GM23338 (cell line): ENCODE data around the gene CHRM1. TPM values are rescaled to one million over a fixed set of nuclear protein-coding genes. Genes with fewer than 3 reads are reported as not detected.

Source experiments
- ATAC-seq: fragments of 200-7000 bp; cut with Tn5 transposase; 3 replicates; pipeline ENCODE4 v1.9.1; 2020
- DNase-seq: peaks from one replicate; pipeline ENCODE4 v3.0.0-alpha.2; 2015; ENCODE audit warnings: low spot score
- H2AFZ ChIP-seq: fragments of 200-600 bp; sonication (generic); 2 replicates; pipeline ENCODE4 v1.8.0; 2016; ENCODE audit warnings: antibody characterized with exemption, mild to moderate bottlenecking, moderate library complexity
- H3F3A ChIP-seq: fragments of 200-600 bp; sonication (generic); replicated peaks from 2 replicates; pipeline ENCODE4 v1.8.0; 2017; ENCODE audit warnings: antibody characterized with exemption, mixed run types, low read depth
- H3K27ac ChIP-seq: fragments of 200-600 bp; sonication (generic); 2 replicates; pipeline ENCODE4 v1.6.1; 2016; ENCODE audit warnings: low read depth
- H3K27me3 ChIP-seq: fragments of 200-600 bp; sonication (generic); 2 replicates; pipeline ENCODE4 v1.8.0; 2016; ENCODE audit warnings: mild to moderate bottlenecking, mixed run types, moderate library complexity; ENCODE audit not compliant: insufficient read depth
- H3K36me3 ChIP-seq: fragments of 200-600 bp; sonication (generic); 2 replicates; pipeline ENCODE4 v1.8.0; 2016; ENCODE audit warnings: mild to moderate bottlenecking; ENCODE audit not compliant: insufficient read depth
- H3K4me1 ChIP-seq: fragments of 200-600 bp; sonication (generic); 2 replicates; pipeline ENCODE4 v1.8.0; 2016; ENCODE audit warnings: mild to moderate bottlenecking, moderate library complexity; ENCODE audit not compliant: insufficient read depth
- H3K4me2 ChIP-seq: fragments of 200-600 bp; sonication (generic); 2 replicates; pipeline ENCODE4 v1.7.1; 2017; ENCODE audit warnings: mixed run types
- H3K4me3 ChIP-seq: fragments of 200-600 bp; sonication (generic); 2 replicates; pipeline ENCODE4 v1.6.1; 2016; ENCODE audit warnings: mixed run types
- H3K79me2 ChIP-seq: fragments of 200-600 bp; sonication (generic); replicated peaks from 2 replicates; pipeline ENCODE4 v1.8.0; 2017; ENCODE audit warnings: mild to moderate bottlenecking; ENCODE audit not compliant: insufficient read depth
- H3K9me2 ChIP-seq: fragments of 200-600 bp; sonication (generic); 2 replicates; pipeline ENCODE4 v1.8.0; 2017; ENCODE audit not compliant: insufficient read depth
- H4K20me1 ChIP-seq: fragments of 200-600 bp; sonication (generic); replicated peaks from 2 replicates; pipeline ENCODE4 v1.8.0; 2017; ENCODE audit warnings: mild to moderate bottlenecking; ENCODE audit not compliant: insufficient read depth
- H3K27ac Mint-ChIP-seq: 2 replicates; pipeline ENCODE4 v1.8.0; 2020; ENCODE audit warnings: inconsistent platforms, mild to moderate bottlenecking, moderate library complexity, mixed read lengths
- H3K27me3 Mint-ChIP-seq: 3 replicates; pipeline ENCODE4 v1.8.0; 2022; ENCODE audit warnings: low read depth, mild to moderate bottlenecking, moderate library complexity, mixed read lengths, inconsistent platforms; ENCODE audit not compliant: insufficient read depth, poor library complexity
- H3K36me3 Mint-ChIP-seq: 3 replicates; pipeline ENCODE4 v1.8.0; 2021; ENCODE audit warnings: low read depth, mild to moderate bottlenecking, inconsistent platforms, moderate library complexity, mixed read lengths
- H3K4me1 Mint-ChIP-seq: 3 replicates; pipeline ENCODE4 v1.8.0; 2020; ENCODE audit warnings: mild to moderate bottlenecking, inconsistent platforms, mixed read lengths
- H3K4me3 Mint-ChIP-seq: 3 replicates; pipeline ENCODE4 v1.8.0; 2021; ENCODE audit warnings: moderate library complexity, mild to moderate bottlenecking, inconsistent platforms, mixed read lengths
- H3K9me3 Mint-ChIP-seq: 3 replicates; pipeline ENCODE4 v1.8.0; 2020; ENCODE audit warnings: moderate library complexity, mild to moderate bottlenecking, inconsistent platforms, mixed read lengths
- CREB1 ChIP-seq: fragments of 250-450 bp; sonication (Bioruptor Pico); IDR thresholded peaks from 2 replicates; pipeline ENCODE4 v1.5.0; 2020; ENCODE audit warnings: low read depth, mild to moderate bottlenecking, moderate library complexity
- EZH2 ChIP-seq: fragments of 200-600 bp; sonication (generic); IDR thresholded peaks from one replicate; pipeline ENCODE4 v1.8.0; 2017; ENCODE audit warnings: antibody characterized with exemption, mild to moderate bottlenecking, low read depth; ENCODE audit not compliant: unreplicated experiment
- EZH2phosphoT487 ChIP-seq: fragments of 200-600 bp; sonication (generic); IDR thresholded peaks from one replicate; pipeline ENCODE4 v1.8.1; 2018; ENCODE audit warnings: antibody characterized with exemption; ENCODE audit not compliant: unreplicated experiment
- JUNB ChIP-seq: IDR thresholded peaks from one replicate; pipeline ENCODE4 v1.6.1; 2016; ENCODE audit warnings: antibody characterized with exemption; ENCODE audit not compliant: unreplicated experiment
- NANOG ChIP-seq: IDR thresholded peaks from 2 replicates; pipeline ENCODE4 v1.6.1; 2016; ENCODE audit warnings: antibody characterized with exemption, borderline replicate concordance
- POLR2AphosphoS5 ChIP-seq: IDR thresholded peaks from 2 replicates; pipeline ENCODE4 v1.6.1; 2016; ENCODE audit warnings: antibody characterized with exemption, low read depth
- STAT1 ChIP-seq: IDR thresholded peaks from one replicate; pipeline ENCODE4 v1.6.1; 2016; ENCODE audit warnings: antibody characterized with exemption; ENCODE audit not compliant: unreplicated experiment
- ZNF331 ChIP-seq: fragments of 250-450 bp; sonication (Bioruptor Pico); IDR thresholded peaks from 2 replicates; pipeline ENCODE4 v1.5.0; 2020; ENCODE audit warnings: low read depth, mild to moderate bottlenecking, moderate library complexity
- polyA plus RNA-seq: library from polyadenylated mRNA; unstranded; fragments of >200 nt; fragmentation: Nextera tagmentation; extraction: Ambion mirVana; gene quantifications from 2 replicates; pipeline ENCODE4 v1.2.1, GENCODE V29; 2016
- total RNA-seq: library from RNA; depleted of rRNA; stranded (reverse); fragments of >200 nt; shearing (Covaris generic); gene quantifications from 2 replicates; pipeline ENCODE4 v1.2.3, GENCODE V29; 2014
- TF ChIP-seq, protein P1 (sequence below), 2 experiments: fragments of 200-600 bp in 1 of 2; sonication (generic) in 1 of 2; conservative IDR thresholded peaks; 2 replicates each; pipeline versions ENCODE4 v1.5.1 to v1.6.1; 2016 to 2017; ENCODE audit warnings: antibody characterized with exemption in 2 of 2, low read depth in 2 of 2, mild to moderate bottlenecking in 2 of 2, moderate library complexity in 1 of 2
- TF ChIP-seq, protein P2 (sequence below): IDR thresholded peaks from one replicate; pipeline ENCODE4 v1.6.1; 2018; ENCODE audit warnings: antibody characterized with exemption; ENCODE audit not compliant: unreplicated experiment
- TF ChIP-seq, protein P3 (sequence below): fragments of 250-450 bp; sonication (Bioruptor Pico); IDR thresholded peaks from 2 replicates; pipeline ENCODE4 v1.5.0; 2020; ENCODE audit warnings: mild to moderate bottlenecking, moderate library complexity
- TF ChIP-seq, protein P4 (sequence below): IDR thresholded peaks from 2 replicates; pipeline ENCODE4 v1.6.1; 2016; ENCODE audit warnings: antibody characterized with exemption

Gene CHRM1
- total and polyA plus RNA-seq, 2 experiments from 2014 or later = 0.14 to 0.44 TPM

DNA sequence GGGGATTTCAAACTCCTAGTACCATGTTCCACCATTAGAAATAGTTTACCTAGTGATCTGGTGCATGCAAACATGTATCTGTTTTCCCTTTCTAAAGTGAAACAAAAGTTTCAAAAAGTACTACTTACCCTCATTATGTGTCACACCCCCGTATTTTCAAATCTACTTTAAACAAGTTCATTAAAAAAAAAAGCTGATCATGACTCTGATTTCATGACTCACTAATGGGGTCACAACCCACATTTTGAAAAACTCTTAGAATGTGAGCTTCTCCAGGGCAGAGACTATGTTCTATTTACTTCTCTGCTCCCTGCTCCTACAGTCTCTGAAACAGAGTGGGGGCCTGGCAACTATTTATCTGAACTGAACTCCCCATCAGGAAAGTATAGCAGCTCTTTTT lies 18.2 kb downstream of the CHRM1 start:
- Mint-ChIP-seq H3K36me3 (peaks cover 5% of the 10 kb centered on the region; the same call in 2 of the 3 replicates), H3K27ac (no peak overlapping the region), H3K27me3 (peaks cover 6% of the 10 kb centered on the region), H3K4me1 (peaks cover 8% of the 10 kb centered on the region), H3K9me3 (peaks cover 5% of the 10 kb centered on the region), H3K4me3 (no peak overlapping the region)
- H3K27me3 ChIP-seq = no peaks in the 10 kb centered on the region
- no peak overlapping the region for H3K4me2 ChIP-seq
- H3K4me3 ChIP-seq = no peak overlapping the region
- no peaks in the 10 kb centered on the region for H3K9me2 ChIP-seq
- no peaks in the 10 kb centered on the region for H3K79me2 ChIP-seq
- no peaks in the 10 kb centered on the region for H3F3A ChIP-seq
- H2AFZ ChIP-seq = no peak overlapping the region
- no peaks in the 10 kb centered on the region for H3K36me3 ChIP-seq
- ATAC-seq (no peak), DNase-seq (no peak)
- H4K20me1 ChIP-seq = no peaks in the 10 kb centered on the region
- TF ChIP-seq EZH2 (no peak), POLR2AphosphoS5 (no peak), NANOG (no peak), JUNB (no peak), CREB1 (CRISPR knock-in tag) (no peak), EZH2phosphoT487 (no peak), STAT1 (no peak), ZNF331 (CRISPR knock-in tag) (no peak)
- TF ChIP-seq, protein P1, sequence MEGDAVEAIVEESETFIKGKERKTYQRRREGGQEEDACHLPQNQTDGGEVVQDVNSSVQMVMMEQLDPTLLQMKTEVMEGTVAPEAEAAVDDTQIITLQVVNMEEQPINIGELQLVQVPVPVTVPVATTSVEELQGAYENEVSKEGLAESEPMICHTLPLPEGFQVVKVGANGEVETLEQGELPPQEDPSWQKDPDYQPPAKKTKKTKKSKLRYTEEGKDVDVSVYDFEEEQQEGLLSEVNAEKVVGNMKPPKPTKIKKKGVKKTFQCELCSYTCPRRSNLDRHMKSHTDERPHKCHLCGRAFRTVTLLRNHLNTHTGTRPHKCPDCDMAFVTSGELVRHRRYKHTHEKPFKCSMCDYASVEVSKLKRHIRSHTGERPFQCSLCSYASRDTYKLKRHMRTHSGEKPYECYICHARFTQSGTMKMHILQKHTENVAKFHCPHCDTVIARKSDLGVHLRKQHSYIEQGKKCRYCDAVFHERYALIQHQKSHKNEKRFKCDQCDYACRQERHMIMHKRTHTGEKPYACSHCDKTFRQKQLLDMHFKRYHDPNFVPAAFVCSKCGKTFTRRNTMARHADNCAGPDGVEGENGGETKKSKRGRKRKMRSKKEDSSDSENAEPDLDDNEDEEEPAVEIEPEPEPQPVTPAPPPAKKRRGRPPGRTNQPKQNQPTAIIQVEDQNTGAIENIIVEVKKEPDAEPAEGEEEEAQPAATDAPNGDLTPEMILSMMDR (conservative IDR thresholded peaks at IDR 0.05; ENCODE audit: low read depth in 2 of 2) = no peak
- TF ChIP-seq, protein P2, sequence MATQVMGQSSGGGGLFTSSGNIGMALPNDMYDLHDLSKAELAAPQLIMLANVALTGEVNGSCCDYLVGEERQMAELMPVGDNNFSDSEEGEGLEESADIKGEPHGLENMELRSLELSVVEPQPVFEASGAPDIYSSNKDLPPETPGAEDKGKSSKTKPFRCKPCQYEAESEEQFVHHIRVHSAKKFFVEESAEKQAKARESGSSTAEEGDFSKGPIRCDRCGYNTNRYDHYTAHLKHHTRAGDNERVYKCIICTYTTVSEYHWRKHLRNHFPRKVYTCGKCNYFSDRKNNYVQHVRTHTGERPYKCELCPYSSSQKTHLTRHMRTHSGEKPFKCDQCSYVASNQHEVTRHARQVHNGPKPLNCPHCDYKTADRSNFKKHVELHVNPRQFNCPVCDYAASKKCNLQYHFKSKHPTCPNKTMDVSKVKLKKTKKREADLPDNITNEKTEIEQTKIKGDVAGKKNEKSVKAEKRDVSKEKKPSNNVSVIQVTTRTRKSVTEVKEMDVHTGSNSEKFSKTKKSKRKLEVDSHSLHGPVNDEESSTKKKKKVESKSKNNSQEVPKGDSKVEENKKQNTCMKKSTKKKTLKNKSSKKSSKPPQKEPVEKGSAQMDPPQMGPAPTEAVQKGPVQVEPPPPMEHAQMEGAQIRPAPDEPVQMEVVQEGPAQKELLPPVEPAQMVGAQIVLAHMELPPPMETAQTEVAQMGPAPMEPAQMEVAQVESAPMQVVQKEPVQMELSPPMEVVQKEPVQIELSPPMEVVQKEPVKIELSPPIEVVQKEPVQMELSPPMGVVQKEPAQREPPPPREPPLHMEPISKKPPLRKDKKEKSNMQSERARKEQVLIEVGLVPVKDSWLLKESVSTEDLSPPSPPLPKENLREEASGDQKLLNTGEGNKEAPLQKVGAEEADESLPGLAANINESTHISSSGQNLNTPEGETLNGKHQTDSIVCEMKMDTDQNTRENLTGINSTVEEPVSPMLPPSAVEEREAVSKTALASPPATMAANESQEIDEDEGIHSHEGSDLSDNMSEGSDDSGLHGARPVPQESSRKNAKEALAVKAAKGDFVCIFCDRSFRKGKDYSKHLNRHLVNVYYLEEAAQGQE = no peak
- TF ChIP-seq, protein P3, sequence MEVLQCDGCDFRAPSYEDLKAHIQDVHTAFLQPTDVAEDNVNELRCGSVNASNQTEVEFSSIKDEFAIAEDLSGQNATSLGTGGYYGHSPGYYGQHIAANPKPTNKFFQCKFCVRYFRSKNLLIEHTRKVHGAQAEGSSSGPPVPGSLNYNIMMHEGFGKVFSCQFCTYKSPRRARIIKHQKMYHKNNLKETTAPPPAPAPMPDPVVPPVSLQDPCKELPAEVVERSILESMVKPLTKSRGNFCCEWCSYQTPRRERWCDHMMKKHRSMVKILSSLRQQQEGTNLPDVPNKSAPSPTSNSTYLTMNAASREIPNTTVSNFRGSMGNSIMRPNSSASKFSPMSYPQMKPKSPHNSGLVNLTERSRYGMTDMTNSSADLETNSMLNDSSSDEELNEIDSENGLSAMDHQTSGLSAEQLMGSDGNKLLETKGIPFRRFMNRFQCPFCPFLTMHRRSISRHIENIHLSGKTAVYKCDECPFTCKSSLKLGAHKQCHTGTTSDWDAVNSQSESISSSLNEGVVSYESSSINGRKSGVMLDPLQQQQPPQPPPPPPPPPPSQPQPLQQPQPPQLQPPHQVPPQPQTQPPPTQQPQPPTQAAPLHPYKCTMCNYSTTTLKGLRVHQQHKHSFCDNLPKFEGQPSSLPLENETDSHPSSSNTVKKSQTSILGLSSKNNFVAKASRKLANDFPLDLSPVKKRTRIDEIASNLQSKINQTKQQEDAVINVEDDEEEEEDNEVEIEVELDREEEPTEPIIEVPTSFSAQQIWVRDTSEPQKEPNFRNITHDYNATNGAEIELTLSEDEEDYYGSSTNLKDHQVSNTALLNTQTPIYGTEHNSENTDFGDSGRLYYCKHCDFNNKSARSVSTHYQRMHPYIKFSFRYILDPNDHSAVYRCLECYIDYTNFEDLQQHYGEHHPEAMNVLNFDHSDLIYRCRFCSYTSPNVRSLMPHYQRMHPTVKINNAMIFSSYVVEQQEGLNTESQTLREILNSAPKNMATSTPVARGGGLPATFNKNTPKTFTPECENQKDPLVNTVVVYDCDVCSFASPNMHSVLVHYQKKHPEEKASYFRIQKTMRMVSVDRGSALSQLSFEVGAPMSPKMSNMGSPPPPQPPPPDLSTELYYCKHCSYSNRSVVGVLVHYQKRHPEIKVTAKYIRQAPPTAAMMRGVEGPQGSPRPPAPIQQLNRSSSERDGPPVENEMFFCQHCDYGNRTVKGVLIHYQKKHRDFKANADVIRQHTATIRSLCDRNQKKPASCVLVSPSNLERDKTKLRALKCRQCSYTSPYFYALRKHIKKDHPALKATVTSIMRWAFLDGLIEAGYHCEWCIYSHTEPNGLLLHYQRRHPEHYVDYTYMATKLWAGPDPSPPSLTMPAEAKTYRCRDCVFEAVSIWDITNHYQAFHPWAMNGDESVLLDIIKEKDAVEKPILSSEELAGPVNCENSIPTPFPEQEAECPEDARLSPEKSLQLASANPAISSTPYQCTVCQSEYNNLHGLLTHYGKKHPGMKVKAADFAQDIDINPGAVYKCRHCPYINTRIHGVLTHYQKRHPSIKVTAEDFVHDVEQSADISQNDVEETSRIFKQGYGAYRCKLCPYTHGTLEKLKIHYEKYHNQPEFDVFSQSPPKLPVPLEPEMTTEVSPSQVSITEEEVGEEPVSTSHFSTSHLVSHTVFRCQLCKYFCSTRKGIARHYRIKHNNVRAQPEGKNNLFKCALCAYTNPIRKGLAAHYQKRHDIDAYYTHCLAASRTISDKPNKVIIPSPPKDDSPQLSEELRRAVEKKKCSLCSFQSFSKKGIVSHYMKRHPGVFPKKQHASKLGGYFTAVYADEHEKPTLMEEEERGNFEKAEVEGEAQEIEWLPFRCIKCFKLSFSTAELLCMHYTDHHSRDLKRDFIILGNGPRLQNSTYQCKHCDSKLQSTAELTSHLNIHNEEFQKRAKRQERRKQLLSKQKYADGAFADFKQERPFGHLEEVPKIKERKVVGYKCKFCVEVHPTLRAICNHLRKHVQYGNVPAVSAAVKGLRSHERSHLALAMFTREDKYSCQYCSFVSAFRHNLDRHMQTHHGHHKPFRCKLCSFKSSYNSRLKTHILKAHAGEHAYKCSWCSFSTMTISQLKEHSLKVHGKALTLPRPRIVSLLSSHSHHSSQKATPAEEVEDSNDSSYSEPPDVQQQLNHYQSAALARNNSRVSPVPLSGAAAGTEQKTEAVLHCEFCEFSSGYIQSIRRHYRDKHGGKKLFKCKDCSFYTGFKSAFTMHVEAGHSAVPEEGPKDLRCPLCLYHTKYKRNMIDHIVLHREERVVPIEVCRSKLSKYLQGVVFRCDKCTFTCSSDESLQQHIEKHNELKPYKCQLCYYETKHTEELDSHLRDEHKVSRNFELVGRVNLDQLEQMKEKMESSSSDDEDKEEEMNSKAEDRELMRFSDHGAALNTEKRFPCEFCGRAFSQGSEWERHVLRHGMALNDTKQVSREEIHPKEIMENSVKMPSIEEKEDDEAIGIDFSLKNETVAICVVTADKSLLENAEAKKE (CRISPR knock-in tag) = no peak
- TF ChIP-seq, protein P4, sequence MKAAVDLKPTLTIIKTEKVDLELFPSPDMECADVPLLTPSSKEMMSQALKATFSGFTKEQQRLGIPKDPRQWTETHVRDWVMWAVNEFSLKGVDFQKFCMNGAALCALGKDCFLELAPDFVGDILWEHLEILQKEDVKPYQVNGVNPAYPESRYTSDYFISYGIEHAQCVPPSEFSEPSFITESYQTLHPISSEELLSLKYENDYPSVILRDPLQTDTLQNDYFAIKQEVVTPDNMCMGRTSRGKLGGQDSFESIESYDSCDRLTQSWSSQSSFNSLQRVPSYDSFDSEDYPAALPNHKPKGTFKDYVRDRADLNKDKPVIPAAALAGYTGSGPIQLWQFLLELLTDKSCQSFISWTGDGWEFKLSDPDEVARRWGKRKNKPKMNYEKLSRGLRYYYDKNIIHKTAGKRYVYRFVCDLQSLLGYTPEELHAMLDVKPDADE = no peak
- H3K27ac ChIP-seq = no peak overlapping the region
- no peaks in the 10 kb centered on the region; the same call in 1 of the 2 replicates for H3K4me1 ChIP-seq
